Fibroblast of villous mesenchyme (primary cell): ENCODE measurements around the gene NQO2. TPM values are rescaled to one million over a fixed set of nuclear protein-coding genes. Genes with fewer than 3 reads are reported as not detected.
"Not testable (repeated sequence)": the region's sequence is repeated elsewhere in the genome, so short reads cannot be mapped to it uniquely, and the experiment has no call there.

Source experiments
- DNase-seq: peaks from one replicate; pipeline ENCODE4 v3.0.0-alpha.2; 2010; ENCODE audit warnings: low read depth
- H3K4me3 ChIP-seq: 2 replicates; pipeline ENCODE4 v1.5.1; 2011; ENCODE audit warnings: low read depth, mild to moderate bottlenecking, low read length
- CTCF ChIP-seq: IDR thresholded peaks from 2 replicates; pipeline ENCODE4 v1.5.1; 2012; ENCODE audit warnings: low read depth, mild to moderate bottlenecking, low read length; ENCODE audit not compliant: insufficient read depth
- total RNA-seq: library from RNA; depleted of rRNA; stranded (reverse); fragments of >200 nt; gene quantifications from 2 replicates; pipeline ENCODE4 v1.2.3, GENCODE V29; 2012

Gene NQO2
- total RNA-seq, 1 donor, result 12.1 TPM

GRCh38 chr6:2993755-2994317, 5.9 kb upstream of the NQO2 start:
- H3K4me3 ChIP-seq, result no peak overlapping the region
- TF ChIP-seq CTCF, result no peak
- no peak for DNase-seq

GRCh38 chr6:2998249-2998997, 1.3 kb upstream of the NQO2 start:
- not testable (repeated sequence) for DNase-seq
- TF ChIP-seq CTCF, result peak; percentile 46
- peak overlapping the region; percentile 56 for H3K4me3 ChIP-seq

DNA sequence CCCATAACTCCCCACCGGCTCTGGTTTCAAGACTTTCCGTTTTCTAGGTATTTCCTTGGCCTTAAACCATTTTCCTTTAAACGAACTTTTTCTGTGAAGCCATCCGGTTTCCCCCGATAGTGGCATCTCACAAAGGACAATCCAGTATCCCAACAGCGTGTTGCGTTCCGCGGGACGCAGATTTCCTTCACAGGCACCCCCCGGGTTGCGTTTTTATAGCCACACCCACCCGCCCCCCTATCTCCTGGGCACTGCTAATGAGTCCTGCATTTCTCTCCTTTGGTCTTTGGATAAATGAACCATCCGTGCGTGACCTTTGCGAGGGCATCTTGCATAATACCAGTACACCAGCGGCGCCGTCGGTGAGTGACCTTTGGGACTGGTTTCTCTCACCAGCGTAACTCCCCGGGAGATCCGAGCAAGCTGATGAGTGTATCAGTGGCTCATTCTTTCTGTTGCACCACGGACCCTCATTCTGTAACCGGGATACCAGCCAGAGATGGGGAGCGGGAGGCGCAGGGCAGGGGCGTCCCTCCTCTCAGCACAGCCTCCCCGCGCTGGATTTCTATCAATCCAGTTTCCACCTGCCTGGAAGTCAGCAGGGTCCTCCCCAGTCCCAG, 586 bp upstream of the NQO2 start:
- peak overlapping the region; percentile 56 for H3K4me3 ChIP-seq
- peak; percentile 85 for DNase-seq
- no peak for TF ChIP-seq CTCF

GRCh38 chr6:3001146-3001772, 1.6 kb downstream of the NQO2 start:
- no peak overlapping the region for H3K4me3 ChIP-seq
- no peak for DNase-seq
- no peak for TF ChIP-seq CTCF

GRCh38 chr6:3001773-3002293, 2.1 kb downstream of the NQO2 start:
- peak; percentile 78 for DNase-seq
- no peak overlapping the region for H3K4me3 ChIP-seq
- TF ChIP-seq CTCF, result peak; percentile 58

- not testable (repeated sequence) for DNase-seq, H3K4me3 ChIP-seq
Measured at GRCh38 chr6:3003226-3003625, 3.5 kb downstream of the NQO2 start.

- H3K4me3 ChIP-seq, result no peak overlapping the region
- TF ChIP-seq CTCF, result no peak
- no peak for DNase-seq
Measured at GRCh38 chr6:3005077-3005476, 5.4 kb downstream of the NQO2 start.
